Neural progenitor cell (in vitro differentiated cells): ENCODE results near the gene TEX14.

Source experiments
- CTCF ChIP-seq: fragments of 200-600 bp; sonication (generic); IDR thresholded peaks from 2 replicates; pipeline ENCODE4 v1.5.1; 2017; ENCODE audit warnings: antibody characterized with exemption, mild to moderate bottlenecking
- EZH2phosphoT487 ChIP-seq: fragments of 200-600 bp; sonication (generic); IDR thresholded peaks from 2 replicates; pipeline ENCODE4 v1.6.1; 2017; ENCODE audit warnings: antibody characterized with exemption

GRCh38 chr17:58507123-58507634 is 184.7 kb downstream of the TEX14 start:
- TF ChIP-seq CTCF (no peak), EZH2phosphoT487 (no peak)
